SK-N-SH treated with all-trans-retinoic acid at 6 μM for 48 hours (cell line): Measurements from ENCODE around the gene GP2.

Source experiments
- ARNTL ChIP-seq: fragments of 450-650 bp; formaldehyde crosslinking; IDR thresholded peaks from 2 replicates; pipeline ENCODE4 v1.5.0; 2020; ENCODE audit warnings: low read depth, mild to moderate bottlenecking, moderate library complexity, borderline replicate concordance
- BACH2 ChIP-seq: fragments of 250-450 bp; sonication (Bioruptor Pico); IDR thresholded peaks from 2 replicates; pipeline ENCODE4 v1.9.0; 2021; ENCODE audit warnings: mild to moderate bottlenecking, borderline replicate concordance
- CREB5 ChIP-seq: fragments of 250-450 bp; sonication (Bioruptor Pico); IDR thresholded peaks from 2 replicates; pipeline ENCODE4 v1.5.1; 2020; ENCODE audit warnings: low read depth, mild to moderate bottlenecking, moderate library complexity
- CSRNP3 ChIP-seq: fragments of 250-450 bp; sonication (Bioruptor Pico); IDR thresholded peaks from 2 replicates; pipeline ENCODE4 v1.5.1; 2021; ENCODE audit warnings: mild to moderate bottlenecking, moderate library complexity
- ESRRG ChIP-seq: fragments of 250-450 bp; sonication (Bioruptor Pico); IDR thresholded peaks from 2 replicates; pipeline ENCODE4 v1.6.1; 2021; ENCODE audit warnings: mild to moderate bottlenecking
- GLIS3 ChIP-seq: fragments of 250-450 bp; sonication (Bioruptor Pico); IDR thresholded peaks from 2 replicates; pipeline ENCODE4 v1.5.0; 2020; ENCODE audit warnings: mild to moderate bottlenecking, moderate library complexity
- PATZ1 ChIP-seq: fragments of 250-450 bp; sonication (Bioruptor Pico); IDR thresholded peaks from 2 replicates; pipeline ENCODE4 v1.8.0; 2020; ENCODE audit warnings: mild to moderate bottlenecking, moderate library complexity, borderline replicate concordance
- RARB ChIP-seq: fragments of 250-450 bp; sonication (Bioruptor Pico); IDR thresholded peaks from 2 replicates; pipeline ENCODE4 v1.8.0; 2021; ENCODE audit warnings: mild to moderate bottlenecking, moderate library complexity
- TSHZ2 ChIP-seq: fragments of 250-450 bp; sonication (Bioruptor Pico); IDR thresholded peaks from 2 replicates; pipeline ENCODE4 v1.5.0; 2020; ENCODE audit warnings: mild to moderate bottlenecking, moderate library complexity
- ZC3H10 ChIP-seq: fragments of 250-450 bp; sonication (Bioruptor Pico); IDR thresholded peaks from 2 replicates; pipeline ENCODE4 v1.5.1; 2021; ENCODE audit warnings: mild to moderate bottlenecking, moderate library complexity
- ZFP3 ChIP-seq: fragments of 250-450 bp; sonication (Bioruptor Pico); IDR thresholded peaks from 2 replicates; pipeline ENCODE4 v1.5.0; 2020; ENCODE audit warnings: mild to moderate bottlenecking, moderate library complexity

GRCh38 chr16:20320592-20320991, 6.7 kb downstream of the GP2 start:
- TF ChIP-seq PATZ1 (CRISPR knock-in tag) (no peak), BACH2 (CRISPR knock-in tag) (no peak), RARB (CRISPR knock-in tag) (no peak), CREB5 (no peak), ARNTL (no peak), TSHZ2 (CRISPR knock-in tag) (no peak), ZC3H10 (no peak), ZFP3 (CRISPR knock-in tag) (no peak), ESRRG (no peak), GLIS3 (CRISPR knock-in tag) (no peak), CSRNP3 (CRISPR knock-in tag) (no peak)
